CD4-positive, alpha-beta T cell (primary cell): ENCODE results near the gene KNDC1. TPM values are rescaled to one million over a fixed set of nuclear protein-coding genes. Genes with fewer than 3 reads are reported as not detected.
A peak's percentile ranks its signal among the peaks of the same experiment; 100 is the strongest.

ENCODE experiments used
- ATAC-seq: fragments of 200-7000 bp; cut with Tn5 transposase; one replicate; pipeline ENCODE4 v1.10.0; 2022; ENCODE audit warnings: mild to moderate bottlenecking; ENCODE audit not compliant: poor library complexity
- CTCF ChIA-PET: fragments of 350-600 bp; sonication (Branson Sonifier 250); formaldehyde crosslinking; loops from one replicate; lab custom pipeline; 2021; ENCODE audit warnings: antibody characterized with exemption, inconsistent platforms; lab: Charles Lee
- POLR2A ChIA-PET: fragments of 350-600 bp; sonication (Branson Sonifier 250); formaldehyde crosslinking; loops from one replicate; lab custom pipeline; 2021; ENCODE audit warnings: antibody characterized with exemption, inconsistent platforms; lab: Charles Lee
- DNase-seq, 14 experiments: peaks; one replicate each; pipeline ENCODE4 v3.0.0-alpha.2; 2013 to 2020; ENCODE audit warnings: mixed read lengths in 2 of 14
- H3K27ac ChIP-seq, 2 donors: one replicate each; pipeline versions ENCODE4 v1.5.1 to v1.7.0; 2013; ENCODE audit warnings: low read length in 2 of 2, low read depth in 1 of 2, mild to moderate bottlenecking in 1 of 2
- H3K27me3 ChIP-seq, 2 experiments: 1 replicate in 1 of 2; 2 replicates in 1 of 2; pipeline versions ENCODE4 v1.6.1 to v1.7.0; 2013; ENCODE audit warnings: low read length in 2 of 2, control low read depth in 1 of 2, mild to moderate bottlenecking in 1 of 2, moderate library complexity in 1 of 2; ENCODE audit not compliant: insufficient read depth in 2 of 2, control insufficient read depth in 1 of 2
- H3K36me3 ChIP-seq: one replicate; pipeline ENCODE4 v1.6.1; 2013; ENCODE audit warnings: low read length, control low read depth; ENCODE audit not compliant: insufficient read depth
- H3K4me1 ChIP-seq: one replicate; pipeline ENCODE4 v1.6.1; 2013; ENCODE audit warnings: low read length, control low read depth; ENCODE audit not compliant: insufficient read depth
- H3K4me3 ChIP-seq: one replicate; pipeline ENCODE4 v1.5.1; 2013; ENCODE audit warnings: mild to moderate bottlenecking, low read length, moderate library complexity
- H3K9me3 ChIP-seq, 2 experiments: 1 replicate in 1 of 2; 2 replicates in 1 of 2; pipeline versions ENCODE4 v1.6.1 to v1.7.0; 2013; ENCODE audit warnings: low read length in 2 of 2, mild to moderate bottlenecking in 2 of 2, control low read depth in 1 of 2, moderate library complexity in 1 of 2; ENCODE audit not compliant: control insufficient read depth in 1 of 2, insufficient read depth in 1 of 2
- H3K27ac Mint-ChIP-seq: one replicate; pipeline ENCODE4 v1.8.0; 2020; ENCODE audit warnings: mixed read lengths
- H3K27me3 Mint-ChIP-seq: one replicate; pipeline ENCODE4 v1.8.0; 2021; ENCODE audit warnings: mixed read lengths
- H3K36me3 Mint-ChIP-seq: one replicate; pipeline ENCODE4 v1.8.0; 2021; ENCODE audit warnings: low read depth, mixed read lengths
- H3K4me1 Mint-ChIP-seq: one replicate; pipeline ENCODE4 v1.8.0; 2021; ENCODE audit warnings: low read depth, mixed read lengths
- H3K4me3 Mint-ChIP-seq: one replicate; pipeline ENCODE4 v1.8.0; 2020; ENCODE audit warnings: mild to moderate bottlenecking, mixed read lengths
- H3K9me3 Mint-ChIP-seq: one replicate; pipeline ENCODE4 v1.8.0; 2020; ENCODE audit warnings: mixed read lengths
- intact Hi-C, 2 experiments: fragments of 100-400 bp; cut with DNase I in 1 of 2; cut with micrococcal nuclease in 1 of 2; formaldehyde crosslinking; loops; one replicate each; pipeline versions ENCODE4 v1.15.1 to v1.9.0; 2023 to 2025; cut with DNase I, micrococcal nuclease
- total RNA-seq, 174 experiments: library from RNA in 2 of 174; stranded (reverse) in 2 of 174; gene quantifications; one replicate each; pipeline ENCODE4 v1.2.3 and lab custom pipeline; 2021 to 2026
- TF ChIP-seq, protein P1 (sequence below): fragments of 200-600 bp; IDR thresholded peaks from one replicate; pipeline ENCODE4 v1.8.0; 2022; ENCODE audit warnings: antibody characterized with exemption, mild to moderate bottlenecking

The KNDC1 gene
- total RNA-seq, 2 experiments from 2014 or later, result not detected

DNA sequence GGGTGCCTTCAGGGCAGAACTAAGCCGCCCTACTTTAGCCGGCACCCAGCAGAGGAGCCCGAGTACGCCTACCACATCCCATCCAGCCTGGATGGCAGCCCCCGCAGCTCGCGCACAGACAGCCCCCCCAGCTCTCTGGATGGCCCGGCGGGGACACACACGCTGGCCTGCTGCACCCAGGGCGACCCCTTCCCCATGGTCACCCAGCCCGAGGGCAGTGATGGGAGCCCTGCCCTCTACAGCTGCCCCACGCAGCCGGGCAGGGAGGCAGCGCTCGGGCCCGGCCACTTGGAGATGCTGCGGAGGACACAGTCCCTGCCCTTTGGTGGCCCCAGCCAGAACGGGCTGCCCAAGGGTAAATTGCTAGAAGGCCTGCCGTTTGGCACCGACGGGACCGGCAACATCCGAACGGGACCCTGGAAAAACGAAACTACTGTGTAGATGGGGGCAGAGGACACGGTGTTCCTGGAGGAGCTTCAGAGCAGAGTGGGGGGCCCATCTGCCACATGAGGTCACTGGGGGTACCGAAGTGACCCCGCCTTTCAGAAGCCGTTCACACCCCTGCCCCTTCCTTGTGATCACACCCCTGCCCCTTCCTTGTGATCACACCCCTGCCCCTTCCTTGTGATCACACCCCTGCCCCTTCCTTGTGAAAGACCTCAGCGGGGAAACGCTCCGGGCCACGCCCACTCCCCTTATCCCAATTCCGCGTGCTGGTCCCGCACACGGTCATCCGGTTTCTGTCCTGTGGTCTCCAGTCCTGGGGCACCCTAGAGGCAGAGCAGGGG, 30.8 kb upstream of the KNDC1 start:
- H3K36me3 Mint-ChIP-seq, result no peaks in the 10 kb centered on the region
- TF ChIP-seq, protein P1, sequence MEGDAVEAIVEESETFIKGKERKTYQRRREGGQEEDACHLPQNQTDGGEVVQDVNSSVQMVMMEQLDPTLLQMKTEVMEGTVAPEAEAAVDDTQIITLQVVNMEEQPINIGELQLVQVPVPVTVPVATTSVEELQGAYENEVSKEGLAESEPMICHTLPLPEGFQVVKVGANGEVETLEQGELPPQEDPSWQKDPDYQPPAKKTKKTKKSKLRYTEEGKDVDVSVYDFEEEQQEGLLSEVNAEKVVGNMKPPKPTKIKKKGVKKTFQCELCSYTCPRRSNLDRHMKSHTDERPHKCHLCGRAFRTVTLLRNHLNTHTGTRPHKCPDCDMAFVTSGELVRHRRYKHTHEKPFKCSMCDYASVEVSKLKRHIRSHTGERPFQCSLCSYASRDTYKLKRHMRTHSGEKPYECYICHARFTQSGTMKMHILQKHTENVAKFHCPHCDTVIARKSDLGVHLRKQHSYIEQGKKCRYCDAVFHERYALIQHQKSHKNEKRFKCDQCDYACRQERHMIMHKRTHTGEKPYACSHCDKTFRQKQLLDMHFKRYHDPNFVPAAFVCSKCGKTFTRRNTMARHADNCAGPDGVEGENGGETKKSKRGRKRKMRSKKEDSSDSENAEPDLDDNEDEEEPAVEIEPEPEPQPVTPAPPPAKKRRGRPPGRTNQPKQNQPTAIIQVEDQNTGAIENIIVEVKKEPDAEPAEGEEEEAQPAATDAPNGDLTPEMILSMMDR, result no peak
- ATAC-seq, result no peak
- no peaks in the 10 kb centered on the region for H3K4me1 ChIP-seq
- CTCF ChIA-PET, result no interaction called here
- no peaks in the 10 kb centered on the region for H3K36me3 ChIP-seq
- peaks cover 12% of the 10 kb centered on the region for H3K27me3 Mint-ChIP-seq
- H3K9me3 ChIP-seq, result peaks cover 0 to 40% of the 10 kb centered on the region in 2 experiments
- peaks cover under 1 to 9% of the 10 kb centered on the region in 2 experiments for H3K27me3 ChIP-seq
- intact Hi-C loops, result no loop called here
- DNase-seq, result peak in 2 of 14 experiments; percentile 15 to 24
- H3K9me3 Mint-ChIP-seq, result no peaks in the 10 kb centered on the region
- H3K27ac ChIP-seq, result no peak overlapping the region
- H3K4me3 Mint-ChIP-seq, result no peak overlapping the region
- H3K4me3 ChIP-seq, result no peak overlapping the region
- POLR2A ChIA-PET, result no interaction called here
- H3K27ac Mint-ChIP-seq, result no peak overlapping the region
- no peaks in the 10 kb centered on the region for H3K4me1 Mint-ChIP-seq

DNA sequence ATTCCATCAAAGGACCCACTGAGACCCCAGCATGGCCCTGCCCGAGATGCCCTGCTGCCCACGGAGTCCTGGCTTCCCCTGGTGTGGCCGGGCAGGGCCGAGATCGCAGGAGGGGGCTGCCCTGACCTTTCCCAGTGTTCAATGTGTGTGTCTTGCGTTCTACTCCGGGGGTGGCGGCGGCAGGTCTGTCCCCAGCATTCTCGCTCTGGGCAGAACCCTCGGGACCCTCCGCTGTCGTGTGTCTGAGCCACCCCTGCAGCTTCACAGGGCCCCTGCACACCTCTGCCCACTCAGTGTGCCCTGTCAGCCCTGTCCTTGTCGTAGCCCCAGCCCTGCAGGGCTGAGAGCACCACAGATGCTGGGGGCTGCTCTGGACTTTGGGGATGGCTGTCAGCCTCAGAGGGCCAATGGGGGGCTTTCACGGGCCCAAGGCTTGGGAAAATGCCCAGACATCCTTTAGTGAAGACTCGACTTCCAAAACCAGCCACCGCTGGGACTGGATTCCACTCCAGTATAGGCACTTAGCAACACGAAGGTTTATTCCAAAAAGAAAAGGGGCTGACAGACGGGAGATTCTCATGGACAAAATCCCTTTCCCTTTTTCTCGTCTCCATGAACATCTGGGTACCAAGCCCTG, 30.0 kb upstream of the KNDC1 start:
- POLR2A ChIA-PET, result no interaction called here
- no peaks in the 10 kb centered on the region for H3K9me3 Mint-ChIP-seq
- no peak overlapping the region for H3K4me3 ChIP-seq
- H3K36me3 ChIP-seq, result no peaks in the 10 kb centered on the region
- H3K36me3 Mint-ChIP-seq, result no peaks in the 10 kb centered on the region
- CTCF ChIA-PET, result no interaction called here
- H3K27me3 Mint-ChIP-seq, result peaks cover 7% of the 10 kb centered on the region
- no peak overlapping the region for H3K27ac Mint-ChIP-seq
- H3K9me3 ChIP-seq, result peaks cover 0 to 38% of the 10 kb centered on the region in 2 experiments
- no peaks in the 10 kb centered on the region for H3K4me1 Mint-ChIP-seq
- H3K27ac ChIP-seq, result no peak overlapping the region
- DNase-seq (peak in 2 of 14 experiments; percentile 5 to 14), ATAC-seq (no peak)
- H3K4me1 ChIP-seq, result no peaks in the 10 kb centered on the region
- TF ChIP-seq, protein P1, result no peak
- H3K4me3 Mint-ChIP-seq, result no peak overlapping the region
- peaks cover 0 to 9% of the 10 kb centered on the region in 2 experiments for H3K27me3 ChIP-seq
- intact Hi-C loops, result no loop called here

DNA sequence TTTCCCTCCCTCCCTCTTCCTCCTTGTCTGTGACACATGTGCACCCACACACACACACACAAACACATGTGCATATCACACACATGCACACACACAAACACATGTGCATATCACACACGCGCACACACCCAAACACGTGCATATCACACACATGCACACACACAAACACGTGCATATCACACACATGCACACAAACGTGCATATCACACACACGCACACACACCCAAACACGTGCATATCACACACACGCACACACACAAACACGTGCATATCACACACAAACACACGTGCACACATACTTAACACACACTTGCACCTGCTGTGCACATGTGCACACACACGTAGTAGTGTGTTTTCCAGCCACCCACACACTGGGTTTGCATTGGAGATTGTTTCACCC, 29.4 kb upstream of the KNDC1 start:
- CTCF ChIA-PET, result no interaction called here
- Histone ChIP-seq H3K36me3 (no peaks in the 10 kb centered on the region), H3K4me3 (no peak overlapping the region), H3K9me3 (peaks cover 0 to 38% of the 10 kb centered on the region in 2 experiments), H3K27me3 (peaks cover 0 to 8% of the 10 kb centered on the region in 2 experiments), H3K27ac (no peak overlapping the region), H3K4me1 (no peaks in the 10 kb centered on the region)
- no peaks in the 10 kb centered on the region for H3K36me3 Mint-ChIP-seq
- intact Hi-C loops, result no loop called here
- DNase-seq (peak in 1 of 14 experiments; percentile 5), ATAC-seq (no peak)
- TF ChIP-seq, protein P1, result no peak
- H3K9me3 Mint-ChIP-seq, result no peaks in the 10 kb centered on the region
- H3K27ac Mint-ChIP-seq, result no peak overlapping the region
- no peak overlapping the region for H3K4me3 Mint-ChIP-seq
- POLR2A ChIA-PET, result no interaction called here
- peaks cover 5% of the 10 kb centered on the region for H3K27me3 Mint-ChIP-seq
- no peaks in the 10 kb centered on the region for H3K4me1 Mint-ChIP-seq
